Right lung (tissue), 5 donors: ENCODE results near the gene BABAM2. TPM values are rescaled to one million over a fixed set of nuclear protein-coding genes. Genes with fewer than 3 reads are reported as not detected.
"Not testable (repeated sequence)": the region's sequence is repeated elsewhere in the genome, so short reads cannot be mapped to it uniquely, and the experiment has no call there.

Source experiments
- DNase-seq, 2 donors: peaks; one replicate each; pipeline ENCODE4 v3.0.0-alpha.2; 2013
- polyA plus RNA-seq, 5 donors: library from polyadenylated mRNA; unstranded; fragments of 120-200 nt; gene quantifications; one replicate each; pipeline versions ENCODE4 v1.2.1 to v1.2.3, GENCODE V29; 2013; ENCODE audit warnings: inconsistent platforms in 1 of 5, low replicate concordance in 1 of 5; ENCODE audit not compliant: insufficient read length in 5 of 5, insufficient read depth in 1 of 5

BABAM2 gene
- polyA plus RNA-seq, 5 donors, result 26.9 to 29.0 (median 27.3) TPM

DNA sequence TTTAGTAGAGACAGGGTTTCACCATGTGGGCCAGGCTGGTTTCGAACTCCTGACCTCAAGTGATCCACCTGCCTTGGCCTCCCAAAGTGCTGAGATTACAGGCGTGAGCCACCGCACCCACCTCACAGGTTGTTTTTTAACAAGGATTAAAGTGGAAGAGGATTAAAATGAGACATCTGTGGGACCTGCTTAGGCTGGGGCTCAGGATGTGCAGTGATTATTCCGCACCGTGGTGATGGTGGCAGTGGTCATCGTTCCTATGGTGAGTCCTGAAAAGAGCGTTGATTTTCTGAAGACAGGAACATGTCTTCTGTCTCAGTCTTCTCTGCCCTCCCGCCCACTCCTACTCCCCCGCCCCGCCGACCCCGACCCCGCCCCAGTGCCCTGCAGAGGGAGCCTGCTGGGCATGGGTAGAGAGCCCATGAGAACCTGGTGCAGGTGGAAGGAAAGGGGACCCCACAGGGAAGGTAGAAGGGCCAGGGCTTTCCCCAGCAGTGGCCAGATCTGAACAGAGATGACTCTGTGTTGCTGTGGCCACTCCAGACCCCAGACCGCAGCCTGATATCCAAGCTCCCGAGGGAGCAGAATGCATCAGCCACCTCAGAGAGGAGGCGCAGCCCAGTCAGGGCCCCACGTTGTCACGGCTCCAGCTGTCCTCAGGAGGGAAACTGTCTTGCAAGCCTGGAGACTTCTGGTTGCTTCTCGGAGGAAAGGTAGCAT, 467.6 kb downstream of the BABAM2 start:
- no peak for DNase-seq

DNA sequence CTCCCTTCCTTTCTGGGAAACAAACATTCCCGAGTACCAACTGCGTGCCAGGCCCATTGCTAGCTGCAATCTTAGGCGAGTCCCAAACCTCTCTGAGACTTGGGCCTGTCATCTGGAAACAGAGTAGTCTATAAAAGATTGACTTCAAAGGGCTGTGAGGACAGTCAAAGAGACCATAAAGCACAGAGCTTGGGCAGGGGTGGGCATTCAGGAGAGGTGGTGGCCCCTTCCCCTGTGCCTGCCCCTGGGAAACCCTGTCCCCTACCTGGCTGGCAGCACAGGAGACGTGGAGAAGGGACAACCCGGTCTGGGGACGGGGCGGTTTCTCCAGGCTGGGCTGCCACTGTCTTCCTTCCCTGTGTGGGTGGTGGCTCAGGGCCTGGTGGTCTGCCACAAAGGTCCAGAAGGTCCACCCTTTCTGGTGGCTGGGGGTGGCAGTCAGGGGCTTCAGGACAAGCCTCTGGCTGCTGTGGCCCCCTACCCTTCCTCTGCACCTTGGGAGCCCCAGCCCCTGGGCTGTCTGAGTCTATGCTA, 468.2 kb downstream of the BABAM2 start:
- no peak for DNase-seq

DNA sequence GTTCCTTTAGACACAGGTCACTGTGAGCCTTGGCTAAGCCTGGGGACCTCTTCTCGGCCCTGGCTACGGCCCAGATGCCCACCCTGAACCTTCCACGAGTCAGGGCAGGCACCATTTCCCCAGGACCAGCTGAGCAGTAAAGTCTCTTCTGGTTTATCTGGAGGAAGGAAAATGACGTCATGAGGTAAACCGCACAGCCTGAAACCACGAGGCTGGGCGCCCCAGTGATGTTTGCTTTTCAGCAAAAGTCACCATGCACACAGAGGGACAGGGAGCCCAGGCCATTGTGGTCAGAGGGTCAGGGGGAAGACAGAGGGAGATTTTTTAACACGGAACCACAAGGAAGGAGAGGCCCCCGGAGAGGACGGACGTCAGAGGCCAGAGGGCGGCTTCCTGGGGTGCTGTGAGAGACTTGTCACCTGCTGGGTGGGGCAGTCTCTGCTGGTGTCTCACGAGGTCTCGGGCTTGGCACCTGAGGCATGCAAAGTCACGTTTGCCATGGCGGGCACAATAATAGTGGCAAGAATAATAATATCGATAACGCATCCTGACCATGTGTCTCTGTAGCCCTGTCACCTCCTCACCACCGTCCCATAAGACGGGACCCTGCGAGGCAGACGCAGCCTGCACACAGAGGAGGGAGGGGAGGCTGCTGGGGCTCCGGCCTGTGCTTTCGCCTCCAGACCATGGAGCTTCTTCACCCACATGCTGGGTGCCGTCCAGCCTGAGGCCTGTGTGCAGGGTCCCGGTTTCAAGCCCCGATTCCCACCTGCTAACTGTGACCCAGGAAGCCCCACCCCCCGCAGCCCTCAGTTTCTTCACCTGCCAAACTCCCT, 468.9 kb downstream of the BABAM2 start:
- DNase-seq, result peak in 1 of 2 donors; percentile 26

DNA sequence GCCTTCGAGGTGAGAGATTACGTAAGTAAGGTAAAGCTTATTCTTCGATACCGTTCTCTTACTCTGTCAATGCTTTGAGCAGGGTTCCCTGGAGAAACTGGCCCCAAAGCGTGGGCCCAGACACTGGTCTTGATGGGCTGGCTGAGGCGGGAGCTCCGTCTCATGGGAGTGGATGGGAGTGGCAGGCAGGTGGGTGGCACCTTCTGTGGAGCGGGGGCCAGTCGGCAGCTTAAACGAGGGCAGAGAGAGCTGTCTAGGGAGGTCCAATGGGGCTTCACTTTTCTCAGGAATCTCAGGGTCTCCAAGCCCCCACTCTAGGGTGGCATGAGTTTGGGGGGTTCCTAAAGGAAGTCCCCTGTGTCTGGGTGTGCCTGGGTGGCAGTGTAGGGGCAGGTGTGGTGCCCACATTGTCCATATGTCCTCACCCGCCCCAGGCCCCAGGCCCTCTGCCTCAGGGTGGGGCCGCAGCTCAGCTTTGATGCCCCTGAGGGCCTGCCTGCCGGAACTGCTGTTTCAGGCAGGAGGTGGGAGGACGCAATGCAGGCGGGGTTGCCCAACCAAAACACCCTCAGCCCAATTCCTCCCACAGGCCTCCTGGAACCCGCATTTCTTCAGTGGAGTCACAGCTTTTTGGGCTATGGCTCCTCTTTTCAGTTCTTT, 469.7 kb downstream of the BABAM2 start:
- no peak for DNase-seq

DNA sequence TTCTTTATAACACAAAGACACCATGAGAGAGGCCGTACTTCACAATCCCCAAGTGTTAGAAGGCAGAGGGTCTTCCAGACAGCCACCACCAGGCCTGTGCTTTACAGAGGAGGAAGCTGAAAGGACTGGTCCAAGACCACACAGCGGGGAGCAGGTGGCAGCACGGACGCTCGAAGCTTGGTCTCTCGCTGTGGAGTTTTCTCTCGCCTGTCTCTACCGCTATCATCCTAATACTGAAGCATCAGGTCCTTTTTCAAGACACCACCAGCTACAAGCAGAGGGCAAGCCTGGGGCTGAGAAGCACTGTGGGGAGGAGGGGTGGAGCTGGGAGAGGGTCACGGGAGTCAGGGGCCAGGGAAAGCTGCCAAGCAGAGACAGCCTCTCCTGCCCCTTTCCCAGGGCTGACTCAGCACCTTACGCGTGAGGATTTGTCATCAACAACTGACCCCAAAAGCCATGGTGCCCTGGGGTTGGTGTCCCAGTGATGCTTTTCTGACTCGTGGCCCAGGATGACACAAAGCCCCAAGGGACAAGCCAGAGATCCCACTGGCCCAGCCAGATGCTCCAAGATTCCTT, 470.3 kb downstream of the BABAM2 start:
- no peak for DNase-seq

DNA sequence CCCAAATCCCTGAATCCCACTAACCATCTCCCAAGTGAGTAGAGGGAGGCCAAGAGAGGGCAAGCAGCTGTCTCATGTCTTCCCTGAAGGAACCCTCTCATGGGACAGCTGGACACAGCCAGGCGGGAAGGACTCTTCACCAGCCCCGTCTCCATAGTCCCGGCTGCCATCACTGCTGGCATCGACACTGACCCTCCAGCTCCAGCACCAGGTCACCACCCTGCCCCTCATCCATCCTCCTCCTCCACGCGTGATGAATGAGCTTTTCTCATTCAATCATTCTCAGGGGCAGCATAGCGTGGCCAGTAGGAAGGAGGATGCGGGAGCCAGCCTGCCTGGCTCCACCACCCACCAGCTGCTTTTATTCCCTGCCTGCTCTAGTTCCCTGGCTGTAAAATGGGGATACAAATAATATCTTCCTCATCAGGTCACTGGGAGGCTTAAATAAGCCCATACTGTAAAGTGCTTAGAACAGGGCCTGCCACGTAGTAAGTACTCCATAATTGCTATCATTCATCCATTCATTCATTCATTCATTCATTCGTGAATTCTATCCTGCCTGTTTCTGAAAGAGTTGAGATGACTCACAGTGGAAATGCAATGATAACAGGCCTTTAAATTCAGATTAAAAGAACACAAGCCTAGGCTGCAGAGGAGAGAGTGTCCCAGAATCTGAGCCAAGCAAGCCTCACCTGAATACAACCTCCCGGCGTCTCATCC, 471.6 kb downstream of the BABAM2 start:
- no peak for DNase-seq

DNA sequence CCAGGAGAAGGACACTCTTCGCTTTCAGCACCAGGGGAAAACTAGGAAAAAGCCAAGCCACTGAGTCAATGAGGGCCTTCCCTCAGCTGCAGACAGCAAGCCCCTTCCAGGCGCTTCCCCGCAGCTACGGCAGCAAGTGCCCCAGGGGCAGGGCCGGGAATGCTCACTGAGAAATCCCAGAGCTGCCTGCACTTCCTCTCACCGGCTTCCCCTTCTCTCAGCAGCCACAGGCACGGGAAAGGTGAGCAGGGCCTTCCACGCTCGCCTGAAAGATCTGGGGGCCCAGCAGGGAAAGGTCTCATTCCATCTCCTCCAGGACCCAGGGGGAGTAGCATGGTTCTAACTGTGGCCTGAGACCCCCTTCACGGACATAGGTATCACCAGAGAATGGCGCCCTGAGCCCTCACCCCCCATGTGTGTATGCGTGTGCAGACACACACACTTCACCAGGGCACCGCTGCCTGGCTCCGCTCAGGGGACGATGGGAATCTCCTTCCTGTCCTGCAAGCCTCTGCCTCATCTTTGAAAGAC, 472.5 kb downstream of the BABAM2 start:
- DNase-seq, result no peak

DNA sequence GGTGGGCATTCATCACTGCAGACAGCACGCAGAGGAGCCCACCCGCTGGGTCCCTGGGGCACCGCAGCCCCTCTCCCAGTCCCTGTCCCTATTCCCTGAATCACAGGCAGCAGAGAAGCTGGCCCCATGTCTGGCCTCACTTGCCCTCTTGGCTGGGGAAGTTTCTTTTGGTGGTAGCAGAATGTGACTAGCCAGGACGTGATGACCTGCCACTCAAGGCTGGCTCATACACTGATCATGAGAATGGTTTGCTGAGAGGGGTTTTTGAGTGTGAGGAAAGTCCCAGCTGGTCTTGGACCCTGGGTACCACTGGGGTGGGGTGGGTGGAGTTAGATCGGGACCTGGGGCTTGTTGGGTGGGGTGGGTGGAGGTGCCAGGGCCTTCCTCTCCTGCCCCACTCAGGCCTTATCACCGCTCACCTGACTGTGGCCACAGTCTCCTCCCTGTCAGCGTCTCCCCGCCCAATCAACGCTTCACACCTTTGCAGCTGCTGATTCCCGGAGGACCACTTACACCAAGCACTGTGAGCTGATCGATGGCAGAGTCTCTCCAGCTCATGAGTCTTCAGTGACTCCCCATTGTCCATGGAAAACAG, 473.3 kb downstream of the BABAM2 start:
- no peak for DNase-seq

DNA sequence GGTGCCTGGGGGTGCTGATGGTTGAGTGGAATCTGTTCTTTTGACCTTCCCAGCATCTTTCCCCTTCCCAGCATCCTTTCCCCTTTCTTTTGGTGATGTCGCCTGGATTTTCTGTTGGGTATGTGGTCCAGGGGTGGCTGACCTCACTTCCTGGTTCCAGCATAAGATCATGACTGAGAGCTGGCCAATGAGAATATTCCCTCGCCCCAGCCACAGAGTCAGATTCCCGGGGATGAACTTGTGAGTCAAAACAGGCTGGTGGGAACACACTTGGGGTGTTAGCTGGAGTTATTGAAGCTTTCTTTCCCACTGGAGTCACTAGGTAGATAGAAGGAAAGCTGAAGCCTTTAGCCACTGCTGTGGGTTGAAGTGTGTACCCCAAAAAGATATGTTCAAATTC, 474.1 kb downstream of the BABAM2 start:
- DNase-seq, result no peak

DNA sequence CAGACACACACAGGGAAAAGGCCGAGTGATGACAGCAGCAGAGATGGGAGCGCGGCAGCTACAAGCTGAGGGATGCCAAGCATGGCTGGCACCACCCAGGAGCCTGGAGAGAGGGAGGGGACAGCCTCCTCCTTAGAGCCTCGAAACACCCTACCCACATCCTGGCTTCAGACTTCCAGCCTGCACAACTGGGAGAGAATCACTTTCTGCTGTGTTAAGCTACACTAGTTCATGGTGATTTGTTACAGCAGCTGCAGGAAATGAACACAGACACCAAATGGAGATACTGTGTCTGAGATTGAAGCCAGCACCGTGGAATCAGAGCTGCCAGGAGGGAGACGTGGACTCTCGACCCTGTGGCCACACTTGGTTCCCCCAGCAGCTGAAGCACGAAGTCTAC, 474.6 kb downstream of the BABAM2 start:
- DNase-seq, result no peak

DNA sequence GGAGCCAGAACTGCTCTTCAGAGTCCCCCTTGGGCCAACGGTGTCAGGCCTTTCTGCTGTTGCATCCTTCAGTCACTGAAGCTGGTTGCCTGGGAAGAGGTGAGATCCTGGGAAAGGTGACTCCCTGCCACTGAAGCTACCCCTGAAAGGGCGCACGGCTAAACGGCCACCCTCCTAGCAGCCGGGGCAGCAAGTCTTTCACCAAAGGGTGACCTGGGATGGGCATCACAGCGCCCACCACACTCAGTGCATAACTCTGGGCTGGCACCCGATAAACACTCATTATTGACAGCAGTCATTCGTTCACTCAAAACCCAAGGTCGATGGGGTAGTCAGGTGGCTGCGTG, 475.6 kb downstream of the BABAM2 start:
- no peak for DNase-seq

DNA sequence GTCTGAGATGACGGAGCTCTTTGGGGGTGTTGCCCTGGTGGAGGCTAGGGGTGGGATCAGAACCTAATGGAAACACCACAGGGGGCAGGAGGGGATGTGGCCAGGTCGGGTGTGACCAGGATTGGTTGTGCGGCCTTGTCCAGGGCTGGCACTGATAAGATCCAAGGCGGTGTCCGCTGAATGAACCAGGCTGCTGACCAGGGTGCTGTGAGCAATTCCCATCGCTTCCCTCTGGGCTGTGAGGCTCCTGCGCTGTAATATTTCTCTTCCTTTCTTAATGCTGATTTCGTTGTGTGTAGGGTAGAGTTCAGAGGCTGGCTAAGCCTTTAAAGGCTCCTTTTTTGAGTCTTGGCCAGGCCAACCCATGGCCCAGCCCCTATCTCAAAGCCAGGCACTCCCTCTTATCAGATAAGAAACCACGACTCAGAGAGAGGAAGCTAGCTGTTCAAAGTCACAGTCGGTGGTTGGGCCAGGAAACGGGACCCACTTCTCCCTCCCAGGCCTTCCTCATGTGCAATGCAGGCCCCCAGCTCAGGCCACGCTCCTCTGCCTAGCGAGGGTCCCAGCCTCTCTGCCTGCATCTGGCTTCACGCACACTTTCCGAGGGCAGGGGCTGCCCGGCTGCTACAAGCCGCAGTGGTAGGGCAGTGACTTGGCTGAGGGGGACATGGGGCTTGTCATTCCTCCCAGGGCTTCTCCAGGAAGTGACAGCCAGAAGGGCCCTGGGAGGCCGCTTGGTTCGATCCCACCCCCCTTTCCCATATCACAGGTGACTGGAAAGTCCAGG, 476.2 kb downstream of the BABAM2 start:
- no peak for DNase-seq

DNA sequence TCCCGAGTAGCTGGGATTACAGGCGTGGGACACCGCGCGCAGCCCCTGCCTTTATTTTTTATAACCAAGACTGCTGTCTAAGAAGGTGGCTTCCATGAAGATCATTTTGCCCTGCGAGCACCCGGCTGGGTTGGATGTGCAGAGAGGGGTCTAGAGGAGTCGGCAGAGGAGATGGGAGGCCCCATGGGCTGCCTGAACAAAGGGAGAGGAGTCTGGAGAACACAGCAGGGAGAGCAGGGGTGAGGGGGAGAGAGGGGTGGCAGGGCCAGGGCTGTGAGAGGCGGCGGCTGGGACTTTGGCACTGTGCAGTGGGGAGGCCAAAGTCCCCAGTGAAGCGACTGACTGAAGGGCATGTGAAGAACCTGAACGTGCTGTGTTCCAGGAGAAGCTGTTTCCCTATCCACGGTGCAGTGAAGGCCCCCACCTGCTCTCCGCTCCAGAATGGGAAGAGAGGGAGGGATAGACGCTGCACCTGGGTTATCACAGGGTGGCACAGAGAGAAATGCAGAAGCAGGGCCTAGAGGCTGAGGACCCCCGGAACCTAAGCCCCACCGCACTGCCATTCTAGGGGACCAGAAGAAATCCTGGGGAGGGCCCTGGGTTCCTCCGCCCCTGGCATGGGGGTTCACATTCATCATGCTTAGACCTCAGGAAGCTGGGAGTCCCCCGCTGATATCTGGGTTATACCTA, 477.3 kb downstream of the BABAM2 start:
- no peak for DNase-seq

DNA sequence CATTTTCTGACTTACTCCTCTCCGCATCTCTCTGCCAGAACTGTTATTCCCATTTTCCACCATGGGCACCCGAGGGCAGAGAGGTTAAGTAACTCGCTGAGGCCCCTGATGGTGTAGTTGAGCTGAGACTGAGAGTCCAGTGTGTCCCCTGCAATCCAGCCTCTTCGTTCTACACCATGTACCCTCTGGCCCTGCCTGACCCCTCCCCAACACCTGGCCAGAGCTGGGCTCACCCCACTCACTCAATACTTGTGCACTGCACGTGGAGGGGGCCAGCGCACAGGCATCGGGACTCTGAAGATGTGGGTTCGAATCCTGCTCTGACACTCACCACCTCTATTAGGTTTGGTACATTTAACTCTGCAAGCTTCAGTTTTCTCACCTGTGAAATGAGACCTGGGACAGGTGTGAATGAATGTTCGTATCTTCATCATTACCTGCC, 477.8 kb downstream of the BABAM2 start:
- DNase-seq, result no peak

DNA sequence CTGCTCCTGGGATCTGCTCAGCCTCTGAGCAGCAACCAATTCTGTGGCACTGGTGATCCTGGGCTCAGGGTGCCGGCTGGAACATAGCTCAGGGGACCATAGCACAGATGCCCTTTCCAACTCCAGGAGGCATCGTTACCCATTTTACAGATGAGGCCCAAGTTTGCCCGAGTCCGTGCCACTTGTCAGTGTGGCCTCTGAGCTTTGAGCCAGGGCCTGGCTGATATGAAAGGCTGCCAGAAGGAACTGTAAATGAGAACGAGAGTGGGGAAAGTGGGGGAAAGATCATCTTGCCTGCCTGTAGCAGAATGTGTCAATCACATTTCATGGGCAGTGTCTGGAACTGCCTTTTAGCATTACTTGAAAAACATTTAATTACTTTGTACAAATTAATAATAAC, 478.8 kb downstream of the BABAM2 start:
- DNase-seq, result no peak

DNA sequence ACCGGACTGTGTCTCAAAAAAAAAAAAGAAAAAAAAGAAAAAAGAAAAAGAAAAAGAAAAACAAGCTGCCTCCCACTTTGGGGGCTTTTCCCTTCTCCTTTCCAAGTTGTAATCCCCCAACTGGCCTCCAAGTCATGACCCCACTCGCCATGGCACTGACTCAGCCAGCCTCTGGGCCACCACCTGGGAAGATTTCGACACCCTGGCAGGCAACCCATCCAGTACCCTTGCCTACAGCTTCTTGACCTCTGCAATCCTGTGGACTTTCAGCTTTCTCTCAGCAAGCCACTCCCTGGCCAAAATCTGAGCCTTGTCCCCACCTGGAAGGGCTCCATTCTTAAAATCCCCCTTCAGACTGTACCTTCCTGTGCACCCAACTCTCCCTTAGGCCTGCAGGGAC, 479.8 kb downstream of the BABAM2 start:
- no peak for DNase-seq

DNA sequence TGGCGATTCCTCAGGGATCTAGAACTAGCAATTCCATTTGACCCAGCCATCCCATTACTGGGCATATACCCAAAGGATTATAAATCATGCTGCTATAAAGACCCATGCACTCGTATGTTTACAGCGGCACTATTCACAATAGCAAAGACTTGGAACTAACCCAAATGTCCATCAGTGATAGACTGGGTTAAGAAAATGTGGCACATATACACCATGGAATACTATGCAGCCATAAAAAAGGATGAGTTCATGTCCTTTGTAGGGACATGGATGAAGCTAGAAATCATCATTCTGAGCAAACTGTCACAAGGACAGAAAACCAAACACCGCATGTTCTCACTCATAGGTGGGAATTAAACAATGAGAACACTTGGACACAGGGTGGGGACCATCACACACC, 481.2 kb downstream of the BABAM2 start:
- DNase-seq, result not testable (repeated sequence)

DNA sequence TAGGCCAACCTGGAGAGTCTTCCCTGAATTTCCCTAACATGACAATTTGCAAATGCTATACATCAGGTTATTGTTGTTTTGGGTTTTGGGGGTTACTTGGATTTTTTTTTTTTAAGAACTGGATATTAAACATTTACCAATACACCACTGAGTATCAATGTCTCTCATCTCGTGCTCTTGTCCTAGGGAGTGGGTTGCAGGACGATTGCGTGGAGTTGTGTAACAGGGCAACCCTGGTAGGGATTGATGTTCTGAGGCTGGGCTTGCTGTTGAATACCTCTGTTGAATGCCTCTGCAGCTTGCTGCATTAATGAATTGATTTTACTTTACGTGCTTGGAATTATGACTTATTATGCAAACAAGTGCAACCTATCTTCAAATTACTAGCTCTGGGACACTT, 483.3 kb downstream of the BABAM2 start:
- no peak for DNase-seq

DNA sequence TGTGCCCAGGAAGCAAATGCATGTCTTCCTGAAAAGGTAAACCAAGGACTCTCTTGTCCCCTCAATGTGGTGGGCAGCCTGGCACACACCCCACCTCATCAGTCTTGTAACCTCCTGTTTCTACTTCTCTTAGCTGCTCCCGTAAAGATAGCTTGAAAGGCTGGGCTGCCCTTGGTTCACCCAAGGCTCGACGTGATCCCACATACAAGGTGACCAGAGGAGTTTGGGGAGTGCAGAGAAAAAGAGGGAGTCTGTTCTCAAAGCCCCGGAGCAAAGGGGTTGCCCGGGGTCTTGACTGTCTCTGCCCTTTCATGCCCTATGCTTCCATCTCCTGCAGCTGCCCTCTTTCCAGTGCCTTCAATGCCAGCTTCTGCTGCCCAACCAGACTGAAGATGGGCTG, 483.8 kb downstream of the BABAM2 start:
- no peak for DNase-seq
